Raji (cell line): Measurements from ENCODE around the gene DLGAP5.

ENCODE experiments used
- POLR2A ChIP-seq: IDR thresholded peaks from 2 replicates; pipeline ENCODE4 v1.6.1; 2011; ENCODE audit warnings: low read depth, low read length, control low read depth; ENCODE audit not compliant: insufficient read depth

The DLGAP5 gene

GRCh38 chr14:55128386-55129085 lies 62.8 kb downstream of the DLGAP5 start:
- no peak for TF ChIP-seq POLR2A

DNA sequence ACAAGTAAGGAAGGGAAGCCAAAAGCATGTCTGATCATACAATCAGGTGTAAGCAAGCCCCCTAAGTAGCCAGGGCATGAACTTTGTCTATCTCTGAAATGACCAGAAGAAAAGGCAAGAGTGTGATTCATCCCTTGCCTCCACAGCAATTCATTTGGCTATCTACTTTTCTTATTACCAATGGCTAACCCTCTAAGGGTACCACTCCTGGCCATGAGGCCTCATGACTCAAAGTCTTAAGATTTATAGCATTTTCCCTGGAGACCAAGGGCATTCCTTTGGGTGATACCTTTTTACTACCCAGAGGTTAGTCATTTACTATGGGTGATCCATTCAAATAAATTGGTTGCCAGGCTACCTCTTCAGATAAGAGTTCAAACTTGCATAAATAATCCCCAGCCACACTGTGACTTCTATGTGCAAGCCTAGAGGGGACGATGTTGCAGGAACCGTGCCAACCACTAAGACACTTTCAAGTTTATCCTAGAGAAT lies 63.9 kb downstream of the DLGAP5 start:
- no peak for TF ChIP-seq POLR2A

GRCh38 chr14:55126932-55127459 lies 64.4 kb downstream of the DLGAP5 start:
- TF ChIP-seq POLR2A = no peak

DNA sequence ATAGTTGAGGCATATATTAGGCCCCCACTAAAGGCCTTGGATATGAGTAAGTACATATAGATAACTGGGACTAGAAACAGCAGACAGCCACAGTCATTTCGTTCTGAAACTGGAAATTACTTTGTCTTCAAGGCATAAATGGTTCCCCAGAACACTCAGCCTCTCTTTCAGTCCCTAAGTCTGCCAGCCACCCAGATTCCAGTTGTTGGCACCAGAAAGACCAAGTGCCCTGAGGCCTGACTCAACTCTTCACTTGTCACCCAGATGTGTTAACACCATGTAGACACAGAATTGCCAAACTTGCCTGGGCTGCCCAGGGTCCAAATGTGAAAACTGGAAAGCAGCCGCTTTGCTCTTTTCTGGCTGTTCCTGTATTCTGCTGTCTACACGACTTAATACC lies 65.4 kb downstream of the DLGAP5 start:
- TF ChIP-seq POLR2A = no peak

GRCh38 chr14:55125403-55125802 lies 66.0 kb downstream of the DLGAP5 start:
- no peak for TF ChIP-seq POLR2A

DNA sequence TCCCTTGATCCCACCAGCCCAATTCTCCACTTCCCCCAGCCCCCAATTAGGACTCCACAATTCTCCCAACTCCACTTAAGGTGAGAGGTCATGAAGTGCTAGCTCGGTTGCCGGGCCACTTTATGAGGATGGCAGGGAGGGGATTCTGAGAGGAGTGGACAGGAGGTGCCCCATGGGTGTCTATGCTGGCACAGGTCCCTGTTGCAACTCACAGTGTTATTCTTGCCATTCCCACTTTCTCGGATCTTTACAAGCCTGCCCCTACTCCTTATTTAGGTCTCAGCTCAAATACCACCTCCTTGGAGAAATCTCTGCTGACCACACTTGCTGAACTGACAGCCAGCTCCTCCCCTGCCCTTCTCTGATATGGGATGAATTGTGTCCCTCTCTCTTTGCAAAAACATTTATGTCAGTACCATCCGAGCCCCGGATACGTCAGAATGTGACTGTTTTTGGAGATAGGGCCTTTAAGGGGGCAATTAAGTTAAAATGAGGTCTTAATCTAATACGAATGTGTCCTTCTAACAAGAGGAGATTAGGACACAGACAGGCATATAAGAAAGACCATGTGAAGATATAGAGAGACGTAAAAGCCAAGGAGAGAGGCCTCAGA lies 66.5 kb downstream of the DLGAP5 start:
- TF ChIP-seq POLR2A = no peak

DNA sequence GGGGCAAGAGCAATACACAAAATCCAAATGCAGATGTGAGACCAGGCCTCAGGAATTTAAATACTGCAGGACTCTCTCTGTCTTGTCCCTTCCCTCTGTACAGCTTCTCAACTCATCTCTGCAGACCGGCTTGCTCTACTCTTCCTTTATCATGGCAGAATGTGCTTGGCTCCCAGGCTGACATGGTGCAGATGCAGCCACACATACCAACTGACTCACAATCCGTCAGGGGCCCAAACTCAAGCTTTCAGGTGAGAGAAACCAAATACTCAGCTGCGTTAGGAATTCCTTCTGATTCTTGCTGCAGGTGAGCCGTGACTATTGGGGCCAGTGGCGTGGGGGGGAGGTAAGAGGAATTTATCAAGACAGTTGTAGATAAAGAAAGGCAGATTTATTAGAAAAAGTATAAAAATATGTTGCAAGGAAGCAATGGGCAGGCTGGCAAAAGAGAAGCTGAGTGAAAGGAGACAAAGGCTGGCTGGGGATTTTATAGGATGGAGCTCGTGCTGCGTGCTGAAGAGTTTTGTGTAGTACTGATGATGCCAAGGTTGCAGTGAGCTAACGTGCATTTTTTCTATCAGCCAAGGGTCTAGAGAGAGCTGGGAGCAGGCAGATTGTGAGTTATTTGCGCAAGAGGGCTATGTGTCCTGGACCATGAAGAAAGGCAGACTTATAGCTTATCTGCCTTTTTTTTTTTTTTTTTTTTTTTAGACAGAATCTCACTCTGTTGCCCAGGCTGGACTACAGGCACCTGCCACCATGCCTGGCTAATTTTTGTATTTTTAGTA lies 67.3 kb downstream of the DLGAP5 start:
- no peak for TF ChIP-seq POLR2A

DNA sequence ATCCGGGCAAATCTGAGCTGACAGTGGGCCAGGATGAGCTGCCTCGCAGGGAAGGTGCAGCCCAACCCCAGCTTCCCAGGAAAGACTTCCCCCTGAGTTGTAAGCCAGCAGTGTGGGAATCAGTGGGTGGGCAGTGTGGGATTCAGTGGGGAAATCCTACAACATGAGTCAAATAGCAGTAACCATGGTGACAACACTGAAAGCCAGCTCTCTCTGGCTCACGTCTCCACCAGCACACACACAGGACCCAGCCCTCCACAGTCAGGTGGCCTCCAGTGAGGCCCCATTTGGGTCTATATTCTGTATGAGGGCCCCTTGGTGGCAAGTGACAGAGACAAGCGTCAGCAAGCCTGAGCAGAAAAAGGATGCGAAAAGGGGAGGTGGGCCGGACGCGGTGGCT lies 68.3 kb downstream of the DLGAP5 start:
- TF ChIP-seq POLR2A = no peak

GRCh38 chr14:55122440-55122986 lies 68.9 kb downstream of the DLGAP5 start:
- no peak for TF ChIP-seq POLR2A

DNA sequence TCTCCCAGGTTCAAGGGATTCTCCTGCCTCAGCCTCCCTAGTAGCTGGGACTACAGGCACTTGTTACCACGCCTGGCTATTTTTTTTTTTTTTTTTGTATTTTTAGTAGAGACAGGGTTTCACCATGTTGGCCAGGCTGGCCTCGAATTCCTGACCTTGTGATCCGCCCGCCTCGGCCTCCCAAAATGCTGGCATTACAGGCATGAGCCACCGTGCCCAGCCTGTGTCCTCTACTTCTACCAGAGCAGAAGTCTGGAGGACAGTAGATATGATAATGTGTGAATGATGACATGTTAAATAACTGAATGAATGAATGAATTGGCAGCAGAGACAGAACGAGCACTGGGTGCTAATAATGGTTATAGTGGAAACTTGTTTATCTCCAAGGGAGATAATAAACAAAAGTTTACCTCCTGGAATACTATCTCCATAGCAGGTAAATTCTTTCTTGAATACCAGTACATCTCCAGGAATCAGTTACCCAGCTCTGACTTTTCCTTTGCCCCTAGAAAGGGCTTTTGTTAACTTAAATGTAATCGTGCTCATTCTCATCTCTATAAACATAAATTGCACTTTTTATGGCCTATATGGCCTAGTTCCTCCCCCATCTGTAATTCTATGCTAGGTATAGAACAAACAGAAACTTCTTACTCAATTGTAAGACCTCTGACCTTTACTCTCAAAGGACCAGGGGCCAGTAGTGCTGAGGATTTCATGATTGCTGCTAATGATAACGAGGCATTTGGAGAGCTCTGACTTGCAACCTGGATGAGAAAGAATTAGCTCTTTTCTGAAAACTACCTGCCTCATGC lies 69.6 kb downstream of the DLGAP5 start:
- no peak for TF ChIP-seq POLR2A

DNA sequence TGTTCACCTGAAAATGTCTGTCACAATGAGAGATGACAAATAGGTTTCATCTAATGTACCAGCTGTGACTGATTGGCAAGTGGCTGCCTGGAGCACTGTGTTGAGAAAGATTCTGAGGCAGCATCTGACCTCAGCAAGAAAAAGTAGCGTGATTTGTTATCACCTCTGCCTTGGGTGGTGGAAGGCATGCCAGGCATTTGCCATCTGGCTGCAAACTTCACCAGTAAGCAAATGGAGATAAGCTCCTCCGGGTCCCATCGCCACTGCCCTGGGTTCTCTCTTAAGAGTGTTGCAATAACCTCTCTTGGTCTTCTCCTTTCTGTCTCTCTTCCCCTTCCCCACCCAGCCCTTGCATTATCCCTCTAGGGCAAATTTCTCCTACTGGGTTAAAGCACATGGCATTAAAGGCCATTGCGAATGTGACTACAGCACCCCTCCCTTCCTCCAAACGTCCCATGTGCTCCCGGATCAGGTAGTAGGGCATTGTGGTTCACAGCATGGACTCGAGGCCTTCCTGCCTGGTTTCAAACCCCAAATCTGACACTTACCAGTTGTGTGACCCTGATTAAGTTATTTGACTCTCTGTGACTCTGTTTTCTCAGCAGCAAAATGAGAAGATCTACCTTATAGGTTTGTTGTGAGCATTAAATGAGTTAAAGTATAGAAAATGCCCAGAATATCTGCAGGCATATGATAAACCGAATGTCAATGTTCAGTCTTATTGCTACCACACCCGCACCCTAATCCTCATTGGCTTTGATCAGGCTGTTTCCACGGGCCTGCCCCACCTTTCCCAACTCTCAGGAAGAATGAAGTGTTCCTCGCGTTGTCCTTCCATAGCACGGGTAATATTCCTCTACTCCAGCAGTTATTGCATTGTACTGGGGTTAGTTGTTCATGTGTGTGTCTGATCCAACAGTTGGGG lies 70.6 kb downstream of the DLGAP5 start:
- no peak for TF ChIP-seq POLR2A

DNA sequence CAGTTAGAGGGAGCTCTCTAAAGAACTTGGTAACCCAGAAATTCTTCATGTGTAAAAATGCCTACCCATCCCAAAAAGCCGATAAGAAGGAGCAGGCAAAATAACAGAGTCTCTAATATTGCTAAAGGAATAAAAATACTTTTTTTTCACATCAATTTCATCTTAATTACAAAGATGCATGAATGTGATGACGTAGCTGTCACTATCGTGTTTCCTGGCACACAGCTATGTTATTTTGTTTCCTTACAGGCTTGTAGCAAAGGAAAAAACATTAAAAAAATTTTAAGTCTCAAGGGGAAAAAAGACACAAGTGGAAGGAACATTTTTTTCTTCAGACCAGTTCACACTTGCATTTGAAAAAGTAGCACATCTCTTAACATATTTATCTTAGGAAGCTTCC lies 72.6 kb downstream of the DLGAP5 start:
- TF ChIP-seq POLR2A = no peak

GRCh38 chr14:55117803-55118441 lies 73.5 kb downstream of the DLGAP5 start:
- no peak for TF ChIP-seq POLR2A
